ENCODE data around the gene ZFP90. TPM values are rescaled to one million over a fixed set of nuclear protein-coding genes. Genes with fewer than 3 reads are reported as not detected.

Gene ZFP90
- total RNA-seq, 1 donor from 2014 or later: 41.3 TPM

- no peak for DNase-seq (ENCODE audit: extremely low spot score in 2 of 2)
- no peak for TF ChIP-seq POLR2A (IDR thresholded peaks at IDR 0.05)
- TF ChIP-seq CTCF (IDR thresholded peaks at IDR 0.05): no peak
- intact Hi-C loops (cut with DNase I): no loop called here
- Histone ChIP-seq H3K4me3 (no peak overlapping the region), H3K36me3 (no peaks in the 10 kb centered on the region), H3K9me3 (no peaks in the 10 kb centered on the region), H3K27me3 (no peaks in the 10 kb centered on the region), H3K4me1 (no peaks in the 10 kb centered on the region), H3K27ac (no peak overlapping the region)
These were observed 53.6 kb downstream of the ZFP90 start for GRCh38 chr16:68592466-68593337.

GRCh38 chr16:68596266-68596665, 57.2 kb downstream of the ZFP90 start:
- H3K4me3 ChIP-seq: no peak overlapping the region
- H3K4me1 ChIP-seq: no peaks in the 10 kb centered on the region
- no peak for TF ChIP-seq POLR2A (IDR thresholded peaks at IDR 0.05)
- no peak for TF ChIP-seq POLR2AphosphoS5 (IDR thresholded peaks at IDR 0.05; ENCODE audit: insufficient read depth in 1 of 2, low read depth in 1 of 2)
- no peak for TF ChIP-seq CTCF (IDR thresholded peaks at IDR 0.05)
- intact Hi-C loops (cut with DNase I): no loop called here
- DNase-seq (ENCODE audit: extremely low spot score in 2 of 2): no peak
- no peak overlapping the region for H3K27ac ChIP-seq
- H3K9me3 ChIP-seq: no peaks in the 10 kb centered on the region
- H3K27me3 ChIP-seq: no peaks in the 10 kb centered on the region
- H3K36me3 ChIP-seq: no peaks in the 10 kb centered on the region

GRCh38 chr16:68599586-68599985, 60.5 kb downstream of the ZFP90 start:
- intact Hi-C loops (cut with DNase I): no loop called here
- Histone ChIP-seq H3K27me3 (no peaks in the 10 kb centered on the region), H3K36me3 (no peaks in the 10 kb centered on the region), H3K4me3 (no peak overlapping the region), H3K9me3 (no peaks in the 10 kb centered on the region), H3K27ac (no peak overlapping the region), H3K4me1 (no peaks in the 10 kb centered on the region)
- TF ChIP-seq POLR2AphosphoS5 (IDR thresholded peaks at IDR 0.05; ENCODE audit: insufficient read depth in 1 of 2, low read depth in 1 of 2) (no peak), CTCF (IDR thresholded peaks at IDR 0.05) (no peak), POLR2A (IDR thresholded peaks at IDR 0.05) (no peak)
- no peak for DNase-seq (ENCODE audit: extremely low spot score in 2 of 2)

- Histone ChIP-seq H3K27me3 (no peaks in the 10 kb centered on the region), H3K4me3 (no peak overlapping the region), H3K36me3 (no peaks in the 10 kb centered on the region), H3K9me3 (no peaks in the 10 kb centered on the region), H3K27ac (no peak overlapping the region), H3K4me1 (no peaks in the 10 kb centered on the region)
- DNase-seq (ENCODE audit: extremely low spot score in 2 of 2): no peak
- TF ChIP-seq POLR2AphosphoS5 (IDR thresholded peaks at IDR 0.05; ENCODE audit: insufficient read depth in 1 of 2, low read depth in 1 of 2) (no peak), CTCF (IDR thresholded peaks at IDR 0.05) (no peak), POLR2A (IDR thresholded peaks at IDR 0.05) (no peak)
- intact Hi-C loops (cut with DNase I): no loop called here
These were observed 66.7 kb downstream of the ZFP90 start for GRCh38 chr16:68605746-68606145.

- DNase-seq (ENCODE audit: extremely low spot score in 2 of 2): no peak
- Histone ChIP-seq H3K4me3 (no peak overlapping the region), H3K9me3 (no peaks in the 10 kb centered on the region), H3K27ac (no peak overlapping the region), H3K4me1 (no peaks in the 10 kb centered on the region), H3K36me3 (no peaks in the 10 kb centered on the region), H3K27me3 (no peaks in the 10 kb centered on the region)
- TF ChIP-seq POLR2A (IDR thresholded peaks at IDR 0.05): no peak
- no peak for TF ChIP-seq POLR2AphosphoS5 (IDR thresholded peaks at IDR 0.05; ENCODE audit: insufficient read depth in 1 of 2, low read depth in 1 of 2)
- TF ChIP-seq CTCF (IDR thresholded peaks at IDR 0.05): no peak
- intact Hi-C loops (cut with DNase I): no loop called here
These were observed 68.4 kb downstream of the ZFP90 start for GRCh38 chr16:68607443-68607842.

Measured in vagina (tissue), 2 donors.